Choroid plexus epithelial cell (primary cell): ENCODE data around the gene CISD2.

Source experiments
- DNase-seq: peaks from one replicate; pipeline ENCODE4 v3.0.0-alpha.2; 2010; ENCODE audit warnings: low read depth
- H3K4me3 ChIP-seq: 2 replicates; pipeline ENCODE4 v1.5.1; 2011; ENCODE audit warnings: low read depth, mild to moderate bottlenecking, control low read depth, low read length, moderate library complexity
- TF ChIP-seq, protein P1 (sequence below): conservative IDR thresholded peaks from 2 replicates; pipeline ENCODE4 v1.5.1; 2011; ENCODE audit warnings: low read depth, mild to moderate bottlenecking, control low read depth, inconsistent platforms, low read length, moderate library complexity

The CISD2 gene

DNA sequence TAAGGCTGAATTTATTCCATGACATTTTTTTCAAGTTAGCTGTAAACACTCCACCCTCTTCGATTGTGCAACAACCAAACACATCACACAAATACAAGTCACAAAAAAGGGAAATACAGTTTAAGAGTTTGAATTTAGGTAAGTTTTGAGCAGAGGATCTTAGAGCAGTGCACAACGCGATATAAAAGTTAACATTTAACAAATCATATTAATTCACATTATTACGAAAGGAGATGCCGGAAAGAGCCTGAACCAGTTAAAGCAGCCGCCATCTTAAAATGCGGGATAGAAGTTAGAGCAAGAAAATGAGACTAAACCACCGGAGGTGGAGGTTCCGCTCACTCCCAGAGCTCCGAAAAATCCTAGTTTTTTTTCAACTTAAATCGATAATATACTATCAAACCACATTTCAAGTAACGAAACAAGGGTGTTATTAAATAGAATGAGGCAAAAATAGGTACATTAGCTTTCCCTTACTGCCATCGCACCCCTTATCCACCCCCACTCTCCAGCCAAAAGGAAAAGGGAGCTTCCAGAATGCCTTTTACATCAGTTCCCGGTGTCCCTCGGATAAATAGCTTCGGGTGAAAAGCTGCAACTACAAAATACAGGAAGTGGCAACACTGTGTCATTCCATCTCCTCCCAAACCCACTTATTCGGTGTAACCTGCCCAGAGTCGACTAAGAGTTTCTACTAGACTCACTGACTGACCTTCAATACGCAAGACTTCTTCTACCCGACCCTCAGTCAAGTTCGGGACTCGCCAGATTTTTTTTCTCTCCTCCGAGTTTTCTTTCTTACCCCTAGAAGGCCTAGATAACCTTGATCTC is 43.3 kb upstream of the CISD2 start:
- peak; percentile 72 for DNase-seq
- TF ChIP-seq, protein P1, sequence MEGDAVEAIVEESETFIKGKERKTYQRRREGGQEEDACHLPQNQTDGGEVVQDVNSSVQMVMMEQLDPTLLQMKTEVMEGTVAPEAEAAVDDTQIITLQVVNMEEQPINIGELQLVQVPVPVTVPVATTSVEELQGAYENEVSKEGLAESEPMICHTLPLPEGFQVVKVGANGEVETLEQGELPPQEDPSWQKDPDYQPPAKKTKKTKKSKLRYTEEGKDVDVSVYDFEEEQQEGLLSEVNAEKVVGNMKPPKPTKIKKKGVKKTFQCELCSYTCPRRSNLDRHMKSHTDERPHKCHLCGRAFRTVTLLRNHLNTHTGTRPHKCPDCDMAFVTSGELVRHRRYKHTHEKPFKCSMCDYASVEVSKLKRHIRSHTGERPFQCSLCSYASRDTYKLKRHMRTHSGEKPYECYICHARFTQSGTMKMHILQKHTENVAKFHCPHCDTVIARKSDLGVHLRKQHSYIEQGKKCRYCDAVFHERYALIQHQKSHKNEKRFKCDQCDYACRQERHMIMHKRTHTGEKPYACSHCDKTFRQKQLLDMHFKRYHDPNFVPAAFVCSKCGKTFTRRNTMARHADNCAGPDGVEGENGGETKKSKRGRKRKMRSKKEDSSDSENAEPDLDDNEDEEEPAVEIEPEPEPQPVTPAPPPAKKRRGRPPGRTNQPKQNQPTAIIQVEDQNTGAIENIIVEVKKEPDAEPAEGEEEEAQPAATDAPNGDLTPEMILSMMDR, result no peak
- H3K4me3 ChIP-seq, result peak overlapping the region; percentile 90

DNA sequence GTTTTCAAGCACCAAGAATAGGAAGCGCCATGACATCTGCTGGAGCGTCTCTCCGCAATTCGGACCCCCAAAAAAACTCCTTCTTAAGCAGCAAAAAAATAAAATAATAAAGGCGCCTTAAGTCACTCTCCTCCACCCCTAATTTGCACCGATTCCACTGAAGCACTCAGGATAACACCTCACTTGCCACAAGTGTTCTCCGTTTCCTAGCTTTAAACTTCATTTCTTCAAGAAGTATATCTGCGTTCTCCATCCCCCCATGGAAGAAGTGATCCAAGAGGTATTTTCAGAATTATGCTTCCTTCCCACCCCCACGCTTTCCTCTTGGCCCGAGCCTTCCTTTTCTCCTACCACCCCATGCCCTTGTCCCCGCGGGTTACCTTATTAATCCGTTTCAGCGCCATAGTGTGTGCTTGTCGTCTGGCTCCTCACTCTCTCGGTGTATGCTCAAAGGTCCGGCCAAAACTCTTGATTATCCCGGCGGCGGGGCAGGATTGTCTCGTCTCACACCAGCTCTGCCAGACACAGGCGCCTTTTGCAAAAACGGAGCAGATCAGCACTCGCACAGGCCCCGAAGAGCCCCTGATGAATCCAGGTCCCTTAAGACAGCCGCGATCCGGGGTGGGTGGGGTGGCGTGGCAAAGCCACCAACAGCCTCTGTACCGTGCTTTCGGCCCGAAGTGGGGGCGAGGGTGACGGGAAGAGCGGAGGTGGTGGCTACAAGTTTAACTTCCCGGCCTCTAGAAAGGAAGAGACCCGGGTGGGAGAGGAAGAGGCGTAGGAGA is 42.5 kb upstream of the CISD2 start:
- no peak for DNase-seq
- H3K4me3 ChIP-seq, result peak overlapping the region; percentile 90
- TF ChIP-seq, protein P1, result no peak

DNA sequence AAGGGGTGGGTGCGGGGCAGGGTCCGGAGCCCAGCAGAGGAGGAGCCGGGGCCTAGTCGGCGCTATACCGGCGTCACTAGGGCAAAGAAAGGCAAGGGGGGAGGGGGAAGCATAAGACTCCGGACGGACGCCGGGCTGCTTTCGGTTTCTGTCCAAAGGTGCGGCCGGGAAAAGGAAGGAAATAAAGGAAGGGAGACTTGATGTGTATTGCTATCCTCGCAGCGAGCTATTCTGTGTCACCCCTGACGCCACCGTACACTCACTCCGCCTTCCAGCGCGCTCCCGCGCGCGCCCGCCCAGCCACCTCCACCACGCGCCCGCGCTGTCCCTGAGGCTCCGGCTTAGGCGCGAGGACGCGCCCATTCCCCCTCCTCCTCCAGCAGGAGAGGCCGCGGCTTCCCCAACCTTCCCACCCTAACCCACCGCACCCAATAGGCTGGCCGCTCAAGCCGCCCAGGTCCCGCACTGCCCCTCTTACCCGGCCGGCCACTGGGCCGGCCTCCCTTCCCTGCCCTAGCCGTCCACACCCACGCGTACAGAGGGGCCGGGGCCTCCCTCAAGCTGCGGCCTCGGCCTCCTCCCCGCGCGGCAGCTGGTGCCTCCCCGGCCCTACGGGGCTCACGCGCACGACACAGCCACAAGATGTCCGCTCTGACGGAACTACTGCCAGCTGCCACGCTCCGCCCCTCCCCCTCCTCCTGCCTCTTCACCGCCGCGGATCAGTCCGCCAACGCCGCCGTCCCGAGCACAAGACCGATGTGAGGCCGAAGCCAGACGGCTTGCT is 41.7 kb upstream of the CISD2 start, which contains the start of gene UBE2D3:
TSS of gene UBE2D3 (minus strand) at position 662 of the 784 bp plus-strand sequence. CDS start 1,043 bp downstream, outside the sequence.
- peak within 1 kb of the TSS; percentile 90 for H3K4me3 ChIP-seq
- DNase-seq, result peak; percentile 99
- TF ChIP-seq, protein P1, result peak; percentile 25

DNA sequence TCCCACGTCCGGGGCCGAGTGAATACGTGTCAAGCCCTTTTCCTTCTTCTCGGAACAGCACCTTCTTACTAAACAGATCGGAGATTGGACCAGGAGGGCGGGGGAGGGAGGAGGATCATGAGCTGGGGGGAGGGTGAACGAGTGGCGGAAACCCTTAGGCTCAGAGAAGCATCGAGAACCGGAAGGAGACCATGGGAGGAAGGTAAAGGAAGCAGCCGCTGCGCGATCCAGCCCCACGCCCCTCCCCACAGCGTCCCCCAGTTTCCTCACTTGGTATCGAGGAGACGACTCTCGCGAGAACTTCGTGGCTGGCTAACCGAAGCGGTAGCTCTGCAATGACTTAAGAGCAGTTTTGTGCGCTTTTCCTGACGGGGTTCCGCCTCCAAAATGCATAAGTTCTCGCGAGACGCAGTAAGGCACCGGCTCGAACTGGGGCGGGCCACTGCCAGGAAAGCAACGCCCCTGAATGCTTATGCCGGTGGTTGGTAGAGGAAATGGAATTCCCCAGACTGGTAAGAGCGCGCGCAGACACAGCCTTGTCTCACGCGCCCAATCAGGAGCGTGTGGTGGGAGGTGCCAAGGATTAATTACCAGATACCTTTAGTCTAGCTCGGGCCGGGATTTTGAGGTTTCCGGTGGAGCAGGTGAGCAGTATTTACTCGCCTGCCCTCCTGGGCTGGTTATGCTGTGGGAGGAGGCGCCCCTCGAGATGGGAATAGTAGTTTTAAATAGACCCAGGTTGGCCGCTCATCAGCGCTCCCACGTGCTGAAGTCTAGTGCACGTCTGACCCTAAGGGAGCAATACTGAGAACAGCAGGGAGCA is 40.9 kb upstream of the CISD2 start:
- H3K4me3 ChIP-seq, result peak overlapping the region; percentile 90
- TF ChIP-seq, protein P1, result peak; percentile 14

DNA sequence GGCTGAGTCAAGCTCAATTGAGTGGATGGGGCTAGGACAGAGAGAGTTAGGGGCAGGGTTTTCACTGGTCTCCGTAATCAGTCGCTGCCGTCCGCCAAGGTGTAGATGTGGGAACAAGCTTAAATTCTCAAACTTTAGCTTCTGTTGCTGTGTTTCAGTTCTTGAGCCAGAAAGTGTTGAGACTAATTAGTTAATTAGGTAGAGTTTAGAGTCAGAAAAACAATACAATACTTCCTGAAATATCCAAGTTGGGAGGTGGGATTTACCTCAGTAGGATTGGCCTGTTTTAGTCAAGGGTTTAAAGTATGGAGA is 40.3 kb upstream of the CISD2 start:
- peak overlapping the region; percentile 90 for H3K4me3 ChIP-seq
- no peak for DNase-seq

More for the DNA sequence above, 40.9 kb upstream of the CISD2 start:
- DNase-seq, result peak; percentile 100

More for the DNA sequence above, 40.3 kb upstream of the CISD2 start:
- TF ChIP-seq, protein P1, result no peak
